Stimulated activated naive CD4-positive, alpha-beta T cell treated with Interleukin-2 at 50 U/mL for 16 hours (primary cell): Measurements from ENCODE around the gene RENBP.

Source experiments
- DNase-seq: peaks from one replicate; lab custom pipeline; 2025; lab: John Stamatoyannopoulos, UW

RENBP gene

GRCh38 chrX:153970357-153971123 lies 26.1 kb upstream of the RENBP start:
- peak; percentile 33 for DNase-seq

- DNase-seq, result no peak
Observed at GRCh38 chrX:153969904-153970356, 25.5 kb upstream of the RENBP start.

GRCh38 chrX:153969125-153969903 lies 24.9 kb upstream of the RENBP start:
- no peak for DNase-seq

DNA sequence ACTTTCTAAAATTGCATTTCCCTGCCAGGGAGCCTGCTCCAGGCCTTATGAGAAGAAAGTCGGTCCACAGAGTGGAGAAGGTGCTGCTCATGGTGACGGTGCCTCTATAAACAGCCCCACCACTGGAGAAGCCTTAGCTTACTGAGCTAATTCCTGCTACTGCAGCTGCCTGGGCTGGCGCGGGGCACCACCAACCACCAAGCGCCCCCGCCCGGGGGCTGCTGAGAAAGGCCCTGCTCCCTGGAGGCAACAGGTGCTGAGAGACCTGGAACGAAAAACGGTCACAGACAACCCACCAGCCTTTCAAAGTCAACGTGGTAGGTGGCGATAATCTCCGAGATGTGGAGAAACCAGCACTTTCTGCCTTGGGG lies 24.3 kb upstream of the RENBP start:
- DNase-seq, result no peak

DNA sequence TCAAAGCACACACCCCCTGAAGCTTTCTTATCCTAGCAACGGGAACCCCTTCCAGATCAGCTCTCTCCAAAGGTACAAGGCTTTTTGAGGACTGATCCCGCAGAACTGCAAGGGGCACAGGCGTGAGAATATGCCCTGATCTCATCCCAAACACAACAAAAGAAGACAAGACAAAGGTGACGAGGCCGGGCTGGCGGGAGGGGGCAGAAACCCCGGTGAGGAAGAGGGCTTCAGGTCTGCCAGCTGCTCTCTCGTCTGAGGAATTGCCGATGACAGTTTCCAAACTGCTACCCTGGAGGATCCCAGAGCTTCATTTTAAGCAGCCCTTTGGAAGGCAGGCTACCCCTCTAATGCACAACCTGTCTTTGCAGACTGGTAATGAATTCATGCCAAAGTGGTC lies 23.8 kb upstream of the RENBP start:
- no peak for DNase-seq

- no peak for DNase-seq
Observed at GRCh38 chrX:153967536-153968224, 23.2 kb upstream of the RENBP start.

- peak; percentile 49 for DNase-seq
Observed at GRCh38 chrX:153966841-153967535, 22.5 kb upstream of the RENBP start.

DNA sequence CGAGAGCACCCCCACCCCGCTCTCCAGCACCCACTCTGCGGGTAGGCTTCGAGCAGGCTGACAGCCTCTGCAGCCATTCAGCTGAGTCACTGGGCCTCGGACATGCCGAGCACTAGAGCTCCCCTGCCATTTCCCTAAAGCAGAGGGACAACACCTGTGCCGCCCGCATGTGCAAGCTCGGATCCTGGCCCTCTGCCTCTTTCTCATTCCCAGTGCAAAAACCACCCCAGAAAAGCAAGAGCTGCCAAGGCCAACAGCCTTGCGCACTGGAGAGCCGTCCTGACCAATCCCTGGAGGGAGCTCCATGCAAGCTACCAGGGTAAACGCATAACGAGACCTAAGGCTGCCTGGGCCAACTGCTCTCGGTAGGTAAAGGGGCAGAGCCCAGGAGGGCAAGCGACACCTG lies 21.8 kb upstream of the RENBP start:
- no peak for DNase-seq

GRCh38 chrX:153965406-153965805 lies 21.0 kb upstream of the RENBP start:
- no peak for DNase-seq

GRCh38 chrX:153964105-153964504 lies 19.7 kb upstream of the RENBP start:
- no peak for DNase-seq

DNA sequence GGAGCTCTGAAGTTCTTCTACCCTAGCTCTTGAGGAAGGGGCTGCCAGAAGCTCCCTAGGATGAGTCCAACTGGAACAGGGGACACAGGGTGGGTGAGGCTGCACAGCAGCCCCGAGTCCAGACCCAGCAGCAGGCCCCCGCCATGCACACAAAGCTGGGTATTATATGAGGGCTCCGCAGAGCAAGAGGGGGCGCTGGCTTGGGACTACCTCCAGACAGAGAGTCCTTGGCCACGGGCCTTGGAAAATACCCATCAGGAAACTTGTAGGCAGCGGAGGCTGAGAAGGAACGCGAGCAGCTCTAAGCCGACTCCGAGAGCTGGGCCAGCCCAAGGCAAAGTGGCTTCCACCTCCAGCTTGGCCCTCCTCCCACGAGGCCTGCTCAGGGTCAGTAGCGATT lies 19.1 kb upstream of the RENBP start:
- no peak for DNase-seq

DNA sequence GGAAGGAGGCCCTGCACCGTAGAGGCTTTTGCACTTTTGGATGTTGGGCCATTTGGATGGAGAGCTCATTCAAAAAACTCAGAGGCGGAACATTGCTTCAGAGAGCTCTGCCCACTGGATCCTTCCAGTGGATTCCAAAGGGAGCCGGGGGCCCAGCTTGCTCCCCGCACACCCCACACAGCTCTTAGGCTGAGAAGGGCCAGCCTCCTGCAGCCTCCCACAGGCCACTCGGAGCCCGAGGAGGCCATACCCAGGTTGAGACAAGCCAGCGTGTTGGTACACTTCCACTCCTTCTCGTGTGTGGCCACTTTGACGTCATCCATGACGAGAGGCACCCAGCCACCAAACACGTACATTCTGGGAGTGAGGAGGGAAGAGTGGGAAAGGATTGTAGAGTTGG lies 16.8 kb upstream of the RENBP start:
- no peak for DNase-seq

- DNase-seq, result no peak
Observed at GRCh38 chrX:153960786-153961185, 16.3 kb upstream of the RENBP start.

DNA sequence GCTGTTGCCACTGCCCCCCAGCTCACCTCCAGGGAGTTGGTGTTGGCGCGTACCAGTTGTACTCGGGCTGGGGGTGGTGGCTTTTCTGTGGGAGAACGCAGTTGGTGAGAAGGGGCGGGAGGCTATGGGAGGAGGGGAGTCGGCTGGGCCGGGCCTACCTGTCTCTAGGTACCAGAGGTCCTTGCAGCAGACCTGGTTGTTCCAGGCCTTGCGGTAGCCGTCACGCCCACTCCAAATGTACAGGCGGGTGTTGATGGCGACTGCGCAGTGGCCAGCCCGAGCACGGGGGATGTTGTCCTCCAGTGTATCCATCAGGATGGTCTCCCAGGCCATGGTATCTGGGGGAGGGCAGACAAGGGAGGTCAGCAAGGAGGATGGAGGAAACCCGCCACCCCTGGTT lies 15.6 kb upstream of the RENBP start:
- no peak for DNase-seq

DNA sequence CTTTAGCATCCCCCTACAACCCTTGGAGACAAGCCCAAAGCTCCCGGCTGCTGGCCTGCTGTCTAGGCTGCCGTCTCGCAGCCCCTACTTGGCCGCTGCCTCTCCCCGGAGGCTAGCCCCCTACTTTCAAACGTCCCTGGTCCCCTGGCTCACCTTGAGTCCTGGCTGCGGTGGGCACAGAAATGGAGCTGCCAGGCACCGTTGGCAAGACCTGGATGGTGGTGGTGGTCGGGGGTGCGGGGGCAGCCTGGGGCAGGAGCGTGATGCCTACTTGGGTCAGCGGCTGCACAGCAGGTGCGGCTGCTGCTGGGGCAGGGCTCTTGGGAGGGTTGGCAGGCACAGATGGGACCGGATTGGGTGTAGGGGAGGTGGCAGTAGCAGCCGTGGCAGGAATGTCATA lies 15.2 kb upstream of the RENBP start:
- DNase-seq, result no peak

GRCh38 chrX:153958605-153959004 lies 14.2 kb upstream of the RENBP start:
- no peak for DNase-seq

- DNase-seq, result no peak
Observed at GRCh38 chrX:153957224-153957623, 12.8 kb upstream of the RENBP start.

- no peak for DNase-seq
Observed at GRCh38 chrX:153956044-153956907, 11.8 kb upstream of the RENBP start.

- no peak for DNase-seq
Observed at GRCh38 chrX:153955228-153955732, 10.8 kb upstream of the RENBP start.

GRCh38 chrX:153954558-153955227 lies 10.2 kb upstream of the RENBP start:
- DNase-seq, result no peak
